ENCODE data around the gene CDC42EP2. TPM values are rescaled to one million over a fixed set of nuclear protein-coding genes. Genes with fewer than 3 reads are reported as not detected.

CDC42EP2 gene
- total and polyA plus RNA-seq, 10 of the 15 experiments (the other 5 are each of a cell fraction or from before 2014, with no cell fraction given), result 0.03 to 1.2 (median 0.09) TPM; not detected in 3

- TF ChIP-seq, protein P1, sequence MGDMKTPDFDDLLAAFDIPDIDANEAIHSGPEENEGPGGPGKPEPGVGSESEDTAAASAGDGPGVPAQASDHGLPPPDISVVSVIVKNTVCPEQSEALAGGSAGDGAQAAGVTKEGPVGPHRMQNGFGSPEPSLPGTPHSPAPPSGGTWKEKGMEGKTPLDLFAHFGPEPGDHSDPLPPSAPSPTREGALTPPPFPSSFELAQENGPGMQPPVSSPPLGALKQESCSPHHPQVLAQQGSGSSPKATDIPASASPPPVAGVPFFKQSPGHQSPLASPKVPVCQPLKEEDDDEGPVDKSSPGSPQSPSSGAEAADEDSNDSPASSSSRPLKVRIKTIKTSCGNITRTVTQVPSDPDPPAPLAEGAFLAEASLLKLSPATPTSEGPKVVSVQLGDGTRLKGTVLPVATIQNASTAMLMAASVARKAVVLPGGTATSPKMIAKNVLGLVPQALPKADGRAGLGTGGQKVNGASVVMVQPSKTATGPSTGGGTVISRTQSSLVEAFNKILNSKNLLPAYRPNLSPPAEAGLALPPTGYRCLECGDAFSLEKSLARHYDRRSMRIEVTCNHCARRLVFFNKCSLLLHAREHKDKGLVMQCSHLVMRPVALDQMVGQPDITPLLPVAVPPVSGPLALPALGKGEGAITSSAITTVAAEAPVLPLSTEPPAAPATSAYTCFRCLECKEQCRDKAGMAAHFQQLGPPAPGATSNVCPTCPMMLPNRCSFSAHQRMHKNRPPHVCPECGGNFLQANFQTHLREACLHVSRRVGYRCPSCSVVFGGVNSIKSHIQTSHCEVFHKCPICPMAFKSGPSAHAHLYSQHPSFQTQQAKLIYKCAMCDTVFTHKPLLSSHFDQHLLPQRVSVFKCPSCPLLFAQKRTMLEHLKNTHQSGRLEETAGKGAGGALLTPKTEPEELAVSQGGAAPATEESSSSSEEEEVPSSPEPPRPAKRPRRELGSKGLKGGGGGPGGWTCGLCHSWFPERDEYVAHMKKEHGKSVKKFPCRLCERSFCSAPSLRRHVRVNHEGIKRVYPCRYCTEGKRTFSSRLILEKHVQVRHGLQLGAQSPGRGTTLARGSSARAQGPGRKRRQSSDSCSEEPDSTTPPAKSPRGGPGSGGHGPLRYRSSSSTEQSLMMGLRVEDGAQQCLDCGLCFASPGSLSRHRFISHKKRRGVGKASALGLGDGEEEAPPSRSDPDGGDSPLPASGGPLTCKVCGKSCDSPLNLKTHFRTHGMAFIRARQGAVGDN (IDR thresholded peaks at IDR 0.05), result peak; percentile 26; the same call in 1 of the 2 replicates
- no peak for TF ChIP-seq SMAD5 (IDR thresholded peaks at IDR 0.05; ENCODE audit: low read depth)
- peak; percentile 25; the same call in 1 of the 2 replicates for TF ChIP-seq ATF7 (IDR thresholded peaks at IDR 0.05; ENCODE audit: low read depth)
- TF ChIP-seq E2F8 (IDR thresholded peaks at IDR 0.05; ENCODE audit: low read depth, partially characterized antibody), result no peak
- peak; percentile 41; the same call in 1 of the 2 replicates for TF ChIP-seq TAF1 (IDR thresholded peaks at IDR 0.05; ENCODE audit: borderline replicate concordance, low read depth, low read length)
- no peak for TF ChIP-seq RCOR1 (conservative IDR thresholded peaks at IDR 0.05; ENCODE audit: low read depth, low read length)
- TF ChIP-seq BRCA1 (IDR thresholded peaks at IDR 0.05; ENCODE audit: low read depth, low read length), result no peak
- TF ChIP-seq PAX5 (IDR thresholded peaks at IDR 0.05; ENCODE audit: borderline replicate concordance, low read depth, low read length), result peak; percentile 16; the same call in 1 of the 2 replicates
- TF ChIP-seq, protein P2, sequence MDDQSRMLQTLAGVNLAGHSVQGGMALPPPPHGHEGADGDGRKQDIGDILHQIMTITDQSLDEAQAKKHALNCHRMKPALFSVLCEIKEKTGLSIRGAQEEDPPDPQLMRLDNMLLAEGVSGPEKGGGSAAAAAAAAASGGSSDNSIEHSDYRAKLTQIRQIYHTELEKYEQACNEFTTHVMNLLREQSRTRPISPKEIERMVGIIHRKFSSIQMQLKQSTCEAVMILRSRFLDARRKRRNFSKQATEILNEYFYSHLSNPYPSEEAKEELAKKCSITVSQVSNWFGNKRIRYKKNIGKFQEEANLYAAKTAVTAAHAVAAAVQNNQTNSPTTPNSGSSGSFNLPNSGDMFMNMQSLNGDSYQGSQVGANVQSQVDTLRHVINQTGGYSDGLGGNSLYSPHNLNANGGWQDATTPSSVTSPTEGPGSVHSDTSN (IDR thresholded peaks at IDR 0.05; ENCODE audit: insufficient replicate concordance, low read depth, low read length), result peak; percentile 23
- TF ChIP-seq IKZF1 (conservative IDR thresholded peaks at IDR 0.05), result peak; percentile 62
- 0 out of 2 replicates have a peak, but pooled peaks have one; percentile 34 for TF ChIP-seq GATAD2B (conservative IDR thresholded peaks at IDR 0.05; ENCODE audit: low read depth)
- TF ChIP-seq SPI1 (IDR thresholded peaks at IDR 0.05; ENCODE audit: borderline replicate concordance, insufficient read depth, low read depth, low read length), result peak; percentile 5; the same call in 1 of the 2 replicates
- TF ChIP-seq RELA (IDR thresholded peaks at IDR 0.05; ENCODE audit: borderline replicate concordance, partially characterized antibody), result no peak
- no peak for TF ChIP-seq WRNIP1 (IDR thresholded peaks at IDR 0.05; ENCODE audit: borderline replicate concordance, low read depth, low read length)
- TF ChIP-seq CHD1 (IDR thresholded peaks at IDR 0.05; ENCODE audit: low read depth, low read length), result no peak
- TF ChIP-seq NKRF (conservative IDR thresholded peaks at IDR 0.05), result no peak
- TF ChIP-seq NFXL1 (IDR thresholded peaks at IDR 0.05; ENCODE audit: borderline replicate concordance), result no peak
Observed at GRCh38 chr11:65290448-65291165, 24.1 kb upstream of the CDC42EP2 start (continued).

Measured in GM12878 (cell line).